HG02973 (cell line): ENCODE measurements around the gene KDM8.

Experiments
- ATAC-seq: cut with Tn5 transposase; IDR thresholded peaks from one replicate; pipeline ENCODE4 v1.9.1; 2021; ENCODE audit warnings: moderate library complexity; ENCODE audit not compliant: unreplicated experiment

The KDM8 gene

GRCh38 chr16:27203507-27204311 is at the start of gene KDM8:
KDM8 (plus strand) TSS chr16:27203526; CDS start chr16:27210124, 6,598 bp downstream.
- peak; percentile 83 for ATAC-seq

GRCh38 chr16:27154705-27155521 is 48.4 kb upstream of the KDM8 start:
- no peak for ATAC-seq

GRCh38 chr16:27156579-27156978 is 46.7 kb upstream of the KDM8 start:
- no peak for ATAC-seq

- ATAC-seq: no peak
Measured at GRCh38 chr16:27161398-27161797, 41.9 kb upstream of the KDM8 start.

- ATAC-seq: no peak
Measured at GRCh38 chr16:27164352-27164751, 39.0 kb upstream of the KDM8 start.

GRCh38 chr16:27165576-27165975 is 37.8 kb upstream of the KDM8 start:
- ATAC-seq: no peak

- no peak for ATAC-seq
Measured at GRCh38 chr16:27168790-27169189, 34.5 kb upstream of the KDM8 start.

GRCh38 chr16:27169511-27170071 is 33.7 kb upstream of the KDM8 start:
- ATAC-seq: no peak

- ATAC-seq: no peak
Measured at GRCh38 chr16:27171584-27171983, 31.7 kb upstream of the KDM8 start.

- no peak for ATAC-seq
Measured at GRCh38 chr16:27174007-27174406, 29.3 kb upstream of the KDM8 start.

- no peak for ATAC-seq
Measured at GRCh38 chr16:27174798-27175197, 28.5 kb upstream of the KDM8 start.

- no peak for ATAC-seq
Measured at GRCh38 chr16:27175888-27176287, 27.4 kb upstream of the KDM8 start.

- no peak for ATAC-seq
Measured at GRCh38 chr16:27177031-27177774, 26.1 kb upstream of the KDM8 start.

- ATAC-seq: peak; percentile 72
Measured at GRCh38 chr16:27179500-27180072, 23.7 kb upstream of the KDM8 start.

- no peak for ATAC-seq
Measured at GRCh38 chr16:27181019-27181790, 22.1 kb upstream of the KDM8 start.

- no peak for ATAC-seq
Measured at GRCh38 chr16:27182906-27183405, 20.4 kb upstream of the KDM8 start.

GRCh38 chr16:27185776-27186130 is 17.6 kb upstream of the KDM8 start:
- no peak for ATAC-seq

- ATAC-seq: no peak
Measured at GRCh38 chr16:27188633-27189032, 14.7 kb upstream of the KDM8 start.

GRCh38 chr16:27189335-27189972 is 13.9 kb upstream of the KDM8 start:
- ATAC-seq: no peak
